Measurements from ENCODE around the gene PRDM16.

GRCh38 chr1:3037281-3038040 is 31.5 kb upstream of the PRDM16 start:
- no peak for TF ChIP-seq EZH2phosphoT487 (IDR thresholded peaks at IDR 0.05; ENCODE audit: borderline replicate concordance, low read depth, low read length)
- TF ChIP-seq, protein P1, sequence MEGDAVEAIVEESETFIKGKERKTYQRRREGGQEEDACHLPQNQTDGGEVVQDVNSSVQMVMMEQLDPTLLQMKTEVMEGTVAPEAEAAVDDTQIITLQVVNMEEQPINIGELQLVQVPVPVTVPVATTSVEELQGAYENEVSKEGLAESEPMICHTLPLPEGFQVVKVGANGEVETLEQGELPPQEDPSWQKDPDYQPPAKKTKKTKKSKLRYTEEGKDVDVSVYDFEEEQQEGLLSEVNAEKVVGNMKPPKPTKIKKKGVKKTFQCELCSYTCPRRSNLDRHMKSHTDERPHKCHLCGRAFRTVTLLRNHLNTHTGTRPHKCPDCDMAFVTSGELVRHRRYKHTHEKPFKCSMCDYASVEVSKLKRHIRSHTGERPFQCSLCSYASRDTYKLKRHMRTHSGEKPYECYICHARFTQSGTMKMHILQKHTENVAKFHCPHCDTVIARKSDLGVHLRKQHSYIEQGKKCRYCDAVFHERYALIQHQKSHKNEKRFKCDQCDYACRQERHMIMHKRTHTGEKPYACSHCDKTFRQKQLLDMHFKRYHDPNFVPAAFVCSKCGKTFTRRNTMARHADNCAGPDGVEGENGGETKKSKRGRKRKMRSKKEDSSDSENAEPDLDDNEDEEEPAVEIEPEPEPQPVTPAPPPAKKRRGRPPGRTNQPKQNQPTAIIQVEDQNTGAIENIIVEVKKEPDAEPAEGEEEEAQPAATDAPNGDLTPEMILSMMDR (conservative IDR thresholded peaks at IDR 0.05; ENCODE audit: low read length), result no peak
